Measurements from ENCODE around the gene CSMD2. TPM values are rescaled to one million over a fixed set of nuclear protein-coding genes. Genes with fewer than 3 reads are reported as not detected.

Gene CSMD2
- total RNA-seq, 2 experiments from 2014 or later, result not detected

- Histone ChIP-seq H3K9me2 (ENCODE audit: insufficient read depth, low read length) (no peaks in the 10 kb centered on the region), H4K20me1 (ENCODE audit: insufficient read depth, low read length) (no peaks in the 10 kb centered on the region), H3K4me2 (ENCODE audit: low read length) (no peak overlapping the region), H3K4me3 (ENCODE audit: low read depth, low read length, poor library complexity, severe bottlenecking) (no peak overlapping the region), H3K27ac (ENCODE audit: low read depth, low read length, poor library complexity, severe bottlenecking) (no peak overlapping the region), H3K9me3 (ENCODE audit: low read length) (no peaks in the 10 kb centered on the region), H3K36me3 (ENCODE audit: insufficient read depth, low read length) (no peaks in the 10 kb centered on the region), H2AFZ (ENCODE audit: low read length) (no peak overlapping the region), H3K79me2 (ENCODE audit: insufficient read depth, low read depth, low read length) (no peaks in the 10 kb centered on the region), H3K4me1 (ENCODE audit: insufficient read depth, low read length, poor library complexity, severe bottlenecking) (no peaks in the 10 kb centered on the region)
- intact Hi-C loops (cut with micrococcal nuclease; ENCODE audit: unreplicated experiment), result no loop called here
- POLR2A ChIA-PET, result no interaction called here
- no peak for DNase-seq (ENCODE audit: low spot score)
- CTCF ChIA-PET (ENCODE audit: unreplicated experiment), result no interaction called here
- TF ChIP-seq CTCF (conservative IDR thresholded peaks at IDR 0.05; ENCODE audit: low read length), result no peak
- TF ChIP-seq EZH2phosphoT487 (IDR thresholded peaks at IDR 0.05; ENCODE audit: borderline replicate concordance, low read depth, low read length), result no peak
- no TSS peak for BruUV-seq (replicated peaks)
Observed at GRCh38 chr1:33984906-33985565, 180.0 kb downstream of the CSMD2 start.

- intact Hi-C loops (cut with micrococcal nuclease; ENCODE audit: unreplicated experiment), result no loop called here
- CTCF ChIA-PET (ENCODE audit: unreplicated experiment), result no interaction called here
- DNase-seq (ENCODE audit: low spot score), result no peak
Observed at GRCh38 chr1:33982419-33982818, 182.6 kb downstream of the CSMD2 start.

More at GRCh38 chr1:33982419-33982818, 182.6 kb downstream of the CSMD2 start:
- Histone ChIP-seq H3K4me3 (ENCODE audit: low read depth, low read length, poor library complexity, severe bottlenecking) (no peak overlapping the region), H3K9me2 (ENCODE audit: insufficient read depth, low read length) (no peaks in the 10 kb centered on the region), H4K20me1 (ENCODE audit: insufficient read depth, low read length) (no peaks in the 10 kb centered on the region), H3K4me1 (ENCODE audit: insufficient read depth, low read length, poor library complexity, severe bottlenecking) (no peaks in the 10 kb centered on the region), H3K79me2 (ENCODE audit: insufficient read depth, low read depth, low read length) (no peaks in the 10 kb centered on the region), H3K36me3 (ENCODE audit: insufficient read depth, low read length) (no peaks in the 10 kb centered on the region), H3K4me2 (ENCODE audit: low read length) (no peak overlapping the region), H2AFZ (ENCODE audit: low read length) (no peak overlapping the region), H3K27ac (ENCODE audit: low read depth, low read length, poor library complexity, severe bottlenecking) (no peak overlapping the region), H3K9me3 (ENCODE audit: low read length) (no peaks in the 10 kb centered on the region)
- POLR2A ChIA-PET, result no interaction called here
- no peak for TF ChIP-seq CTCF (conservative IDR thresholded peaks at IDR 0.05; ENCODE audit: low read length)
- no peak for TF ChIP-seq EZH2phosphoT487 (IDR thresholded peaks at IDR 0.05; ENCODE audit: borderline replicate concordance, low read depth, low read length)
- no TSS peak for BruUV-seq (replicated peaks)
